Measurements from ENCODE around the gene TPCN1. TPM values are rescaled to one million over a fixed set of nuclear protein-coding genes. Genes with fewer than 3 reads are reported as not detected.

TPCN1 gene
- total RNA-seq, 1 donor from 2014 or later, result 8.4 TPM

GRCh38 chr12:113310489-113310888 is 89.2 kb downstream of the TPCN1 start:
- no peak for DNase-seq (ENCODE audit: low spot score)
- Mint-ChIP-seq H3K4me1 (ENCODE audit: unreplicated experiment) (no peaks in the 10 kb centered on the region), H3K9me3 (ENCODE audit: unreplicated experiment) (no peaks in the 10 kb centered on the region), H3K36me3 (ENCODE audit: low read depth, unreplicated experiment) (peaks cover 9% of the 10 kb centered on the region), H3K27ac (ENCODE audit: unreplicated experiment) (no peak overlapping the region), H3K27me3 (ENCODE audit: unreplicated experiment) (no peaks in the 10 kb centered on the region), H3K4me3 (ENCODE audit: unreplicated experiment) (no peak overlapping the region)
- no peak for TF ChIP-seq CTCF (IDR thresholded peaks at IDR 0.05; ENCODE audit: unreplicated experiment)

- no peak for TF ChIP-seq CTCF (IDR thresholded peaks at IDR 0.05; ENCODE audit: unreplicated experiment)
- no peak overlapping the region for H3K27ac Mint-ChIP-seq (ENCODE audit: unreplicated experiment)
- peaks cover 23% of the 10 kb centered on the region for H3K36me3 Mint-ChIP-seq (ENCODE audit: low read depth, unreplicated experiment)
- no peak for DNase-seq (ENCODE audit: low spot score)
- no peaks in the 10 kb centered on the region for H3K9me3 Mint-ChIP-seq (ENCODE audit: unreplicated experiment)
- peak overlapping the region; percentile 47 for H3K4me3 Mint-ChIP-seq (ENCODE audit: unreplicated experiment)
- no peaks in the 10 kb centered on the region for H3K27me3 Mint-ChIP-seq (ENCODE audit: unreplicated experiment)
- H3K4me1 Mint-ChIP-seq (ENCODE audit: unreplicated experiment), result no peaks in the 10 kb centered on the region
Observed at GRCh38 chr12:113314121-113314529, 92.9 kb downstream of the TPCN1 start.

- Mint-ChIP-seq H3K9me3 (ENCODE audit: unreplicated experiment) (no peaks in the 10 kb centered on the region), H3K4me1 (ENCODE audit: unreplicated experiment) (peaks cover 4% of the 10 kb centered on the region), H3K36me3 (ENCODE audit: low read depth, unreplicated experiment) (peaks cover 28% of the 10 kb centered on the region), H3K27me3 (ENCODE audit: unreplicated experiment) (peaks cover 6% of the 10 kb centered on the region), H3K4me3 (ENCODE audit: unreplicated experiment) (no peak overlapping the region), H3K27ac (ENCODE audit: unreplicated experiment) (no peak overlapping the region)
- no peak for TF ChIP-seq CTCF (IDR thresholded peaks at IDR 0.05; ENCODE audit: unreplicated experiment)
- no peak for DNase-seq (ENCODE audit: low spot score)
Observed at GRCh38 chr12:113315358-113315757, 94.1 kb downstream of the TPCN1 start.

GRCh38 chr12:113316155-113316554 is 94.9 kb downstream of the TPCN1 start:
- peaks cover 26% of the 10 kb centered on the region for H3K36me3 Mint-ChIP-seq (ENCODE audit: low read depth, unreplicated experiment)
- H3K4me1 Mint-ChIP-seq (ENCODE audit: unreplicated experiment), result peaks cover 4% of the 10 kb centered on the region
- TF ChIP-seq CTCF (IDR thresholded peaks at IDR 0.05; ENCODE audit: unreplicated experiment), result no peak
- H3K27me3 Mint-ChIP-seq (ENCODE audit: unreplicated experiment), result peaks cover 6% of the 10 kb centered on the region
- no peaks in the 10 kb centered on the region for H3K9me3 Mint-ChIP-seq (ENCODE audit: unreplicated experiment)
- no peak overlapping the region for H3K27ac Mint-ChIP-seq (ENCODE audit: unreplicated experiment)
- no peak for DNase-seq (ENCODE audit: low spot score)
- no peak overlapping the region for H3K4me3 Mint-ChIP-seq (ENCODE audit: unreplicated experiment)

GRCh38 chr12:113317122-113317521 is 95.9 kb downstream of the TPCN1 start:
- DNase-seq (ENCODE audit: low spot score), result no peak
- H3K4me3 Mint-ChIP-seq (ENCODE audit: unreplicated experiment), result no peak overlapping the region

More at GRCh38 chr12:113317122-113317521, 95.9 kb downstream of the TPCN1 start:
- TF ChIP-seq CTCF (IDR thresholded peaks at IDR 0.05; ENCODE audit: unreplicated experiment), result no peak
- H3K27ac Mint-ChIP-seq (ENCODE audit: unreplicated experiment), result no peak overlapping the region
- H3K36me3 Mint-ChIP-seq (ENCODE audit: low read depth, unreplicated experiment), result peaks cover 34% of the 10 kb centered on the region
- no peaks in the 10 kb centered on the region for H3K9me3 Mint-ChIP-seq (ENCODE audit: unreplicated experiment)
- H3K27me3 Mint-ChIP-seq (ENCODE audit: unreplicated experiment), result peaks cover 6% of the 10 kb centered on the region
- peaks cover 4% of the 10 kb centered on the region for H3K4me1 Mint-ChIP-seq (ENCODE audit: unreplicated experiment)

Measured in endothelial cell (in vitro differentiated cells).